NCI-H2196 treated with DMSO at 0.1 percent for 48 hours (cell line): ENCODE data around the gene GZMA.
A peak's percentile ranks its signal among the peaks of the same experiment; 100 is the strongest.

ENCODE experiments used
- DNase-seq: peaks from one replicate; lab custom pipeline; 2025; ENCODE audit not compliant: unreplicated experiment; lab: John Stamatoyannopoulos, UW

GZMA gene

GRCh38 chr5:55108661-55109060 is 6.2 kb downstream of the GZMA start:
- no peak for DNase-seq

GRCh38 chr5:55110217-55110616 is 7.8 kb downstream of the GZMA start:
- no peak for DNase-seq

GRCh38 chr5:55113327-55113726 is 10.9 kb downstream of the GZMA start:
- no peak for DNase-seq

- no peak for DNase-seq
Observed at GRCh38 chr5:55114061-55114460, 11.6 kb downstream of the GZMA start.

GRCh38 chr5:55123365-55123764 is 20.9 kb downstream of the GZMA start:
- no peak for DNase-seq

GRCh38 chr5:55134053-55134722 is 31.7 kb downstream of the GZMA start:
- no peak for DNase-seq

- DNase-seq: no peak
Observed at GRCh38 chr5:55136521-55136920, 34.1 kb downstream of the GZMA start.

- DNase-seq: no peak
Observed at GRCh38 chr5:55140908-55141665, 38.6 kb downstream of the GZMA start.

GRCh38 chr5:55141945-55142690 is 39.7 kb downstream of the GZMA start:
- no peak for DNase-seq

GRCh38 chr5:55143624-55144023 is 41.2 kb downstream of the GZMA start:
- no peak for DNase-seq

GRCh38 chr5:55146080-55146479 is 43.6 kb downstream of the GZMA start:
- no peak for DNase-seq

GRCh38 chr5:55146543-55147151 is 44.2 kb downstream of the GZMA start:
- DNase-seq: peak; percentile 27

GRCh38 chr5:55149308-55149795 is 46.9 kb downstream of the GZMA start:
- DNase-seq: no peak

- DNase-seq: no peak
Observed at GRCh38 chr5:55151923-55152842, 49.7 kb downstream of the GZMA start.

GRCh38 chr5:55154873-55155272 is 52.4 kb downstream of the GZMA start:
- no peak for DNase-seq
